Cardiac muscle cell (in vitro differentiated cells and primary cell): ENCODE results near the gene CCR6. TPM values are rescaled to one million over a fixed set of nuclear protein-coding genes. Genes with fewer than 3 reads are reported as not detected.

Experiments
- DNase-seq, 2 donors: peaks; one replicate each; pipeline versions ENCODE4 v3.0.0 to v3.0.0-alpha.2; 2010 to 2017; ENCODE audit warnings: low read depth in 1 of 2, low spot score in 1 of 2
- H3K27ac ChIP-seq: fragments of 200-600 bp; sonication (generic); 2 replicates; pipeline ENCODE4 v1.5.1; 2016
- H3K27me3 ChIP-seq: fragments of 200-600 bp; sonication (generic); 2 replicates; pipeline ENCODE4 v1.6.0; 2016; ENCODE audit warnings: control low read depth
- H3K36me3 ChIP-seq: fragments of 200-600 bp; sonication (generic); 2 replicates; pipeline ENCODE4 v1.5.1; 2016; ENCODE audit warnings: control low read depth
- H3K4me1 ChIP-seq: fragments of 200-600 bp; sonication (generic); 2 replicates; pipeline ENCODE4 v1.8.1; 2017; ENCODE audit warnings: low read depth, mild to moderate bottlenecking, mixed run types
- H3K4me3 ChIP-seq: fragments of 200-600 bp; sonication (generic); 2 replicates; pipeline ENCODE4 v1.5.1; 2016; ENCODE audit warnings: mild to moderate bottlenecking
- H3K9me3 ChIP-seq: fragments of 200-600 bp; sonication (generic); 2 replicates; pipeline ENCODE4 v1.5.1; 2017; ENCODE audit warnings: low read depth, mild to moderate bottlenecking, control low read depth
- CTCF ChIP-seq: IDR thresholded peaks from 2 replicates; pipeline ENCODE4 v1.5.1; 2012; ENCODE audit warnings: low read depth, mild to moderate bottlenecking, low read length
- polyA plus RNA-seq: library from polyadenylated mRNA; unstranded; fragments of >200 nt; fragmentation: Nextera tagmentation; extraction: Ambion mirVana; gene quantifications from 2 replicates; pipeline ENCODE4 v1.2.1, GENCODE V29; 2016
- total RNA-seq: library from RNA; depleted of rRNA; stranded (reverse); fragments of >200 nt; gene quantifications from 2 replicates; pipeline ENCODE4 v1.2.3, GENCODE V29; 2016

The CCR6 gene
- total and polyA plus RNA-seq, 2 experiments from 2014 or later = not detected

DNA sequence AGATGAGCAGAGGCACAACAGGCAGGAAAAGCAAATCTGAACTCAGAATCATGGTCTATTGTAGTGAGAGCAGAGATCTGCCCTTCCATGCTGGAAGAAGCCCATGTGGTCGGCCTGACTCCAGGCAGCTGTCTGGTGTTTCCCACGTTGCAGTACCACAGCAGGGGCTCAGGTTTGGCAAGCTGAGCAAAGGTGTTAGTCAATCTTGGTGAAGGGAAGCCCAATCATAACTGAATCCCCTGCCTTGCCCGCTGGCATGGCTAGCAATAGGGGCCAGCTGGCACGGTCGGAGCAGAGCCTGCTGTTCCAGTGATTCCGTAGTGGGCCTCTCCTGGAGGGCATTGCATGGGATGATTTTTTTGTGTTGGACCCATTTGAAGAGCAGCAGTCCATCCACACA is 17.8 kb upstream of the CCR6 start:
- DNase-seq = no peak
- Histone ChIP-seq H3K9me3 (no peaks in the 10 kb centered on the region), H3K27ac (no peak overlapping the region)

DNA sequence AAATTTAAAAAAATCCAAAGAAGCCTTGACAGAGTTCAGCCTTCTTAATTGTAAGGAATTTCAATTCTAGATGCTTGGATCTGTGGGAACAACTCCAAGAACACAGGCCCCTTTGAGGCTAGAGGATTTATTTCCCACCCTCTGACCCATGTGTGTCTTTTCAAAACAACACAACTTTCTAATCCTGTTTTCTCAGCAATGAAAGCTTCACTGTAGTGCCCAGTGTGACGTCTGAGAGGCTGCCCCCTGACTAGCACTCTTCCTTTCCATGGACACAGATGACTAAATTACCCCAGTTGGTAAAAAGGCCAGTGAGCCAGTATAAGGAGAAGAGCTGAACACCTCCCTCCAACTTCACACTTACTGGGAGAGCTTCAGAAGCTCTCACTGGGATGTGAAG is 16.5 kb upstream of the CCR6 start:
- peaks cover 8% of the 10 kb centered on the region for H3K27me3 ChIP-seq
- no peaks in the 10 kb centered on the region for H3K4me1 ChIP-seq
- H3K4me3 ChIP-seq = no peak overlapping the region
- no peak overlapping the region for H3K27ac ChIP-seq
- TF ChIP-seq CTCF = no peak
- no peak for DNase-seq
- no peaks in the 10 kb centered on the region for H3K9me3 ChIP-seq
- no peaks in the 10 kb centered on the region for H3K36me3 ChIP-seq

More for the DNA sequence above, 17.8 kb upstream of the CCR6 start:
- Histone ChIP-seq H3K4me1 (no peaks in the 10 kb centered on the region), H3K4me3 (no peak overlapping the region), H3K27me3 (no peaks in the 10 kb centered on the region), H3K36me3 (no peaks in the 10 kb centered on the region)
- TF ChIP-seq CTCF = no peak

GRCh38 chr6:167107787-167108186 is 15.1 kb upstream of the CCR6 start:
- no peak for TF ChIP-seq CTCF
- H3K4me3 ChIP-seq = no peak overlapping the region
- H3K27ac ChIP-seq = no peak overlapping the region

DNA sequence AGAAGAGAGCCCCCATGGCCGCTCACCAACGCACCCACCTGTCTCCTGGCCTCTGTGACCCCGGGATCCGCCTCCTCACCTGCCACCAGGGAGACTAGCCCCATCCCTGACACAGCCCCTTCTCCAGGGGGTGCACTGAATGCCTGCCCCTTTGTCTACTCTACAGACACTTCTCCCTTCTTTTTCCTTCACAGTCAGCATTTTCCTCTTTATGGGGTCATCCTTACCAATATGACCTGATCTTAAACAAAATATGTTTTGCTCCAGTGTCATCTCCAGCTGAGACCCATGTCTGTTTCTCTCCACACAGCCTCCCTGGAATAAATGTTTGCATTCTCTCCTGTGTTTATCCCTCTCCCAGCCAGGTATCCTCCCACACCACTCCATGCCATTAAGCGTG is 14.6 kb upstream of the CCR6 start:
- H3K27ac ChIP-seq = no peak overlapping the region
- H3K4me1 ChIP-seq = no peaks in the 10 kb centered on the region
- no peaks in the 10 kb centered on the region for H3K36me3 ChIP-seq
- no peak for DNase-seq
- peaks cover 12% of the 10 kb centered on the region for H3K27me3 ChIP-seq
- H3K4me3 ChIP-seq = no peak overlapping the region
- no peak for TF ChIP-seq CTCF
- H3K9me3 ChIP-seq = no peaks in the 10 kb centered on the region

More at GRCh38 chr6:167107787-167108186, 15.1 kb upstream of the CCR6 start:
- no peaks in the 10 kb centered on the region for H3K4me1 ChIP-seq
- H3K36me3 ChIP-seq = no peaks in the 10 kb centered on the region
- H3K27me3 ChIP-seq = peaks cover 12% of the 10 kb centered on the region
- no peaks in the 10 kb centered on the region for H3K9me3 ChIP-seq
- no peak for DNase-seq

GRCh38 chr6:167109651-167110050 is 13.2 kb upstream of the CCR6 start:
- H3K27me3 ChIP-seq = peaks cover 18% of the 10 kb centered on the region
- no peak for DNase-seq
- no peak overlapping the region for H3K27ac ChIP-seq
- H3K4me1 ChIP-seq = no peaks in the 10 kb centered on the region
- H3K36me3 ChIP-seq = no peaks in the 10 kb centered on the region
- no peak overlapping the region for H3K4me3 ChIP-seq
- no peaks in the 10 kb centered on the region for H3K9me3 ChIP-seq
- no peak for TF ChIP-seq CTCF

- Histone ChIP-seq H3K27me3 (peaks cover 18% of the 10 kb centered on the region), H3K9me3 (no peaks in the 10 kb centered on the region), H3K36me3 (no peaks in the 10 kb centered on the region), H3K27ac (no peak overlapping the region), H3K4me1 (no peaks in the 10 kb centered on the region), H3K4me3 (no peak overlapping the region)
- no peak for DNase-seq
- TF ChIP-seq CTCF = no peak
These were observed 11.3 kb upstream of the CCR6 start for GRCh38 chr6:167111597-167111996.
